Thyroid gland (tissue), 4 donors: ENCODE data around the gene NALCN. TPM values are rescaled to one million over a fixed set of nuclear protein-coding genes. Genes with fewer than 3 reads are reported as not detected.

Experiments used
- DNase-seq, 2 donors: peaks; one replicate each; pipeline ENCODE4 v3.0.0-alpha.2; 2019
- H3K27ac ChIP-seq, 3 donors: fragments of 200-600 bp; sonication (generic); 1 replicate in 2 of 3; 2 replicates in 1 of 3; pipeline ENCODE4 v1.5.1; 2016 to 2019; ENCODE audit warnings: mild to moderate bottlenecking in 1 of 3, moderate library complexity in 1 of 3
- H3K27me3 ChIP-seq: fragments of 200-600 bp; sonication (generic); one replicate; pipeline ENCODE4 v1.5.1; 2019
- H3K36me3 ChIP-seq, 2 donors: fragments of 200-600 bp; sonication (generic); one replicate each; pipeline ENCODE4 v1.5.1; 2016 to 2019
- H3K4me1 ChIP-seq, 2 donors: fragments of 200-600 bp; sonication (generic); one replicate each; pipeline ENCODE4 v1.5.1; 2017 to 2019
- H3K4me3 ChIP-seq, 3 donors: fragments of 200-600 bp; sonication (generic); replicated peaks in 1 of 3; 1 replicate in 2 of 3; 2 replicates in 1 of 3; pipeline ENCODE4 v1.5.1; 2016; ENCODE audit warnings: mild to moderate bottlenecking in 1 of 3
- H3K9me3 ChIP-seq: fragments of 200-600 bp; sonication (generic); one replicate; pipeline ENCODE4 v1.5.1; 2017
- POLR2A ChIP-seq, 2 donors: fragments of 450-650 bp; IDR thresholded peaks; one replicate each; pipeline ENCODE4 v1.6.1; 2017; ENCODE audit warnings: antibody characterized with exemption in 2 of 2, mild to moderate bottlenecking in 2 of 2, moderate library complexity in 1 of 2
- WGBS, 2 donors: methylation state at CpG; one replicate each; pipeline ENCODE4 v1.1.5; 2017; 5-methylcytosine and 5-hydroxymethylcytosine counted together
- intact Hi-C: fragments of 100-400 bp; cut with DNase I; formaldehyde crosslinking; loops from one replicate; pipeline ENCODE4 v1.15.1; 2023
- total RNA-seq, 4 donors: library from RNA; depleted of rRNA; stranded (reverse); fragments of >200 nt; gene quantifications; one replicate each; pipeline ENCODE4 v1.2.3, GENCODE V29; 2016
- TF ChIP-seq, protein P1 (sequence below), 6 experiments: fragments of 200-600 bp in 3 of 6; fragments of 450-650 bp in 3 of 6; sonication (generic) in 3 of 6; IDR thresholded peaks; one replicate each; pipeline ENCODE4 v1.5.1; 2016 to 2019; ENCODE audit warnings: antibody characterized with exemption in 6 of 6, mild to moderate bottlenecking in 2 of 6, inconsistent platforms in 1 of 6, moderate library complexity in 1 of 6

NALCN gene
- total RNA-seq, 4 donors from 2014 or later = 2.3 to 6.4 (median 4.4) TPM

DNA sequence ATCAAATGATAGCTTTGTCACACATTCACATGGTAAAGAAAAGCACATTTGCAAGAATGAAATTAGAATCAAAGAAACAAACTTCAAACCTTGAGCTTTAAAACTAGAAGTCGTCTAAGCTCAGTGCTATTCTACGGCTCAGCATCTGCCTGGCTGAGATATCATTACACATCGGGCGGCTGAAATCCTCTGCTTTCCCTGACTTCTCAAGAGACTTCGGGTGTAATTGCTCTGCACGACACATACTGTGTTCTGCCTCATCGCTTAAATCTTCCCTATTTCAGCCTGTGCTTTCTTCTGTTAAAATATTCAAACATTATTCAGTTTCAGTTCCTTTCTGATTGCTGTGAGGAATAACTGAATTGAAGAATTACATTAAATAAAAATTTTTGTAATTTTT, 265.3 kb downstream of the NALCN start:
- 18 to 25% methylated on average over 7 of the region's 7 CpGs for WGBS, 2 donors
- Histone ChIP-seq H3K36me3 (no peaks in the 10 kb centered on the region), H3K27ac (no peak overlapping the region), H3K4me3 (no peak overlapping the region), H3K9me3 (no peaks in the 10 kb centered on the region), H3K4me1 (peaks cover 11 to 30% of the 10 kb centered on the region in 2 donors), H3K27me3 (no peaks in the 10 kb centered on the region)
- DNase-seq = peak; percentile 26 to 30
- intact Hi-C loops = no loop called here
- no peak for TF ChIP-seq POLR2A (IDR thresholded peaks at IDR 0.05)
- TF ChIP-seq, protein P1, sequence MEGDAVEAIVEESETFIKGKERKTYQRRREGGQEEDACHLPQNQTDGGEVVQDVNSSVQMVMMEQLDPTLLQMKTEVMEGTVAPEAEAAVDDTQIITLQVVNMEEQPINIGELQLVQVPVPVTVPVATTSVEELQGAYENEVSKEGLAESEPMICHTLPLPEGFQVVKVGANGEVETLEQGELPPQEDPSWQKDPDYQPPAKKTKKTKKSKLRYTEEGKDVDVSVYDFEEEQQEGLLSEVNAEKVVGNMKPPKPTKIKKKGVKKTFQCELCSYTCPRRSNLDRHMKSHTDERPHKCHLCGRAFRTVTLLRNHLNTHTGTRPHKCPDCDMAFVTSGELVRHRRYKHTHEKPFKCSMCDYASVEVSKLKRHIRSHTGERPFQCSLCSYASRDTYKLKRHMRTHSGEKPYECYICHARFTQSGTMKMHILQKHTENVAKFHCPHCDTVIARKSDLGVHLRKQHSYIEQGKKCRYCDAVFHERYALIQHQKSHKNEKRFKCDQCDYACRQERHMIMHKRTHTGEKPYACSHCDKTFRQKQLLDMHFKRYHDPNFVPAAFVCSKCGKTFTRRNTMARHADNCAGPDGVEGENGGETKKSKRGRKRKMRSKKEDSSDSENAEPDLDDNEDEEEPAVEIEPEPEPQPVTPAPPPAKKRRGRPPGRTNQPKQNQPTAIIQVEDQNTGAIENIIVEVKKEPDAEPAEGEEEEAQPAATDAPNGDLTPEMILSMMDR (IDR thresholded peaks at IDR 0.05) = no peak

- WGBS, 2 donors = 53 to 55% methylated on average over 9 of the region's 9 CpGs
- Histone ChIP-seq H3K27ac (no peak overlapping the region), H3K27me3 (no peaks in the 10 kb centered on the region), H3K4me1 (peaks cover 11 to 30% of the 10 kb centered on the region in 2 donors), H3K4me3 (no peak overlapping the region), H3K9me3 (no peaks in the 10 kb centered on the region), H3K36me3 (no peaks in the 10 kb centered on the region)
- TF ChIP-seq POLR2A (IDR thresholded peaks at IDR 0.05) = no peak
- TF ChIP-seq, protein P1 (IDR thresholded peaks at IDR 0.05) = no peak
- intact Hi-C loops = loop anchor here (10.0 kb wide), 1 partner anchor 615 kb away; no protein-coding TSS in a partner anchor
- DNase-seq = no peak
These were observed 266.4 kb downstream of the NALCN start for GRCh38 chr13:101149735-101150384.

- H3K27me3 ChIP-seq = no peaks in the 10 kb centered on the region
- no peak for TF ChIP-seq POLR2A (IDR thresholded peaks at IDR 0.05)
- TF ChIP-seq, protein P1 (IDR thresholded peaks at IDR 0.05) = no peak
- intact Hi-C loops = loop anchor here (10.0 kb wide), 1 partner anchor 619 kb away; no protein-coding TSS in a partner anchor
These were observed 270.0 kb downstream of the NALCN start for GRCh38 chr13:101146101-101146898.

GRCh38 chr13:101144808-101145419, 271.4 kb downstream of the NALCN start:
- H3K27ac ChIP-seq = no peak overlapping the region
- TF ChIP-seq POLR2A (IDR thresholded peaks at IDR 0.05) = no peak
- TF ChIP-seq, protein P1 (IDR thresholded peaks at IDR 0.05) = peak; percentile 37 to 83 (median 69)
- H3K27me3 ChIP-seq = no peaks in the 10 kb centered on the region
- WGBS, 2 donors = 29 to 31% methylated on average over 7 of the region's 7 CpGs
- H3K36me3 ChIP-seq = no peaks in the 10 kb centered on the region
- DNase-seq = no peak
- intact Hi-C loops = loop anchor here (10.0 kb wide), 1 partner anchor 620 kb away; no protein-coding TSS in a partner anchor
- H3K4me1 ChIP-seq = peaks cover 4 to 8% of the 10 kb centered on the region in 2 donors
- H3K4me3 ChIP-seq = no peak overlapping the region
- H3K9me3 ChIP-seq = no peaks in the 10 kb centered on the region

More at GRCh38 chr13:101146101-101146898, 270.0 kb downstream of the NALCN start:
- no peak overlapping the region for H3K27ac ChIP-seq
- H3K9me3 ChIP-seq = no peaks in the 10 kb centered on the region
- no peak for DNase-seq
- WGBS, 2 donors = 83 to 85% methylated on average over 7 of the region's 7 CpGs
- no peaks in the 10 kb centered on the region for H3K36me3 ChIP-seq
- H3K4me3 ChIP-seq = no peak overlapping the region
- peaks cover 0 to 5% of the 10 kb centered on the region in 2 donors for H3K4me1 ChIP-seq
